HG02970 (cell line): Measurements from ENCODE around the gene MAP3K2.

Source experiments
- ATAC-seq: cut with Tn5 transposase; IDR thresholded peaks from one replicate; pipeline ENCODE4 v1.9.1; 2021; ENCODE audit warnings: mild to moderate bottlenecking, moderate library complexity, moderate number of reproducible peaks; ENCODE audit not compliant: unreplicated experiment, low FRiP score

MAP3K2 gene

GRCh38 chr2:127310980-127311379 lies 76.8 kb downstream of the MAP3K2 start:
- ATAC-seq, result no peak

- ATAC-seq, result no peak
Measured at GRCh38 chr2:127309468-127309867, 78.3 kb downstream of the MAP3K2 start.

DNA sequence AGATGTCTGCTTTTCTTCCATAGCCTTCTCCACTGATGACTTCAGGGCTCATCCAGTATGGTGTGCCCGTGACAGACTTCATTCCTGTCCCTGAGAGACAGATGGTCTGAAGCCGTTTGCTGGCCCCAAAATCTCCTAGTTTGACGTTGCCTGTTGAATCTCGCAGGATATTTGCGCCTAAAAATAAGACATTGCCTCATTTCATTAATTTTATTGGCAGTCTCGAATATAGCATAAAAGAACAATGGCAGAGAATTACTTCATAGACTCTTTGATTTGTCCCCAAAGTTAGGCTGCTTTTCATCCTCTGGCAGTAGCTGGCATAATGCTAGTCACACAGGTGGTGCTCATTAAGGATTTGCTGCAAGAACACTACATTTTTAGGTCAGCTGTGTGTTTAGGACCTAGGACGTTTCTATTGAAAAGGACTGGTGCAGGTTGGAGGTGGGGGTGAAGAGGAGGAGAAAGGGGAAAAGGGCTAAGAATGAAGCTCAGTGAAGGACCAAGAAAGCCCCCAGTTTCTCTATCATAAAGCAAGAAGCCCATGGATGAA lies 79.1 kb downstream of the MAP3K2 start:
- no peak for ATAC-seq

DNA sequence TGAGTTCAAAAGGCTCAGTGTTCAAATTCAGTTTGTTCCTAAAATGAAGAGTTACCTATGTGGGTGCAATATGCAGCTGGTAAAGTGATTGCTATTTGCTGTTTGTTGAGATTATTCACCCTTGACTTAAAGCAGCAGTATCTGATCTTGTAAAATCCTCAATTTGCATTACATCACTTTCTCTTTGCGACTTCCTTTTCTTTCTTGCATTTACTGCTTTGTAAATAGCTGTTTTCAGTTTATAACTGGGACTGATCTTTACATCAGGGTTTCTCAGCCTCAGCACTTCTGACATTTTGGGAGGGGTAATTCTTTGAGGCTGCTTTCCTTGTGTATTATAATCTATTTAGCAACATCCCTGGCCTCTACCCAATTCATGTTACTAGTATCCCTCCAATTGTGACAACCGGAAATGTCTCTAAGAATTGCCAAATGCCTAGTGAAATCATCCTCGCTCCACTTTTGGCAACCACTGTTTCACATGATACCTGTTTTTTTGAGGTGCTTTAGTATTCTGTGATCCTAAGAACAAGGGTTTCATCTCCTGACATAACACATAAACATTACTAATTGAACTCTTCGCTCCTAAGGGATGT lies 81.7 kb downstream of the MAP3K2 start:
- ATAC-seq, result no peak

GRCh38 chr2:127302168-127302567 lies 85.6 kb downstream of the MAP3K2 start:
- ATAC-seq, result no peak

- ATAC-seq, result peak; percentile 91
Measured at GRCh38 chr2:127293748-127294562, 93.8 kb downstream of the MAP3K2 start, which contains the start of gene ERCC3. Gene ERCC3 (minus strand): TSS chr2:127294144. CDS start chr2:127294081, 63 bp downstream.

GRCh38 chr2:127293386-127293747 lies 94.4 kb downstream of the MAP3K2 start:
- ATAC-seq, result no peak

DNA sequence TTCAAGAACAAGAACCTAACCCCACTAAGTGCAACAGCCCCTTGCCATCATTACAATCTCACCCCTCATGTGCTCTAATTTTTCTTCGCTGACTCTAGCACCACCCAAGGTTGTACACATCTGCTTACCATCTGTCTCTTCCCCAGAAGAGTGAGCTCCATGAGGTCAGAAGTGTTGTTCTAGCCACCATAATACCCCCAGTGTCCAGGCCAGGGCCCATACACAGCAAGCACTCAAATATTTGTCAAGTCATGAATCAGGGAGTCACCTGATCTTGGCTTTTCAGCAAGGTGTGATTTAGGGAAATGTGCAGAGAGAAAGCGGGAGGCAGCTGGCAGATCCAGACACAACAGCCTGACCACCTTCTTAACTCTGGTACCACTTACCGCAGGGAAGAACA lies 99.5 kb downstream of the MAP3K2 start:
- ATAC-seq, result no peak

GRCh38 chr2:127283275-127283674 lies 104.5 kb downstream of the MAP3K2 start:
- ATAC-seq, result no peak

- ATAC-seq, result no peak
Measured at GRCh38 chr2:127280693-127281092, 107.1 kb downstream of the MAP3K2 start.

GRCh38 chr2:127279781-127280180 lies 108.0 kb downstream of the MAP3K2 start:
- no peak for ATAC-seq

DNA sequence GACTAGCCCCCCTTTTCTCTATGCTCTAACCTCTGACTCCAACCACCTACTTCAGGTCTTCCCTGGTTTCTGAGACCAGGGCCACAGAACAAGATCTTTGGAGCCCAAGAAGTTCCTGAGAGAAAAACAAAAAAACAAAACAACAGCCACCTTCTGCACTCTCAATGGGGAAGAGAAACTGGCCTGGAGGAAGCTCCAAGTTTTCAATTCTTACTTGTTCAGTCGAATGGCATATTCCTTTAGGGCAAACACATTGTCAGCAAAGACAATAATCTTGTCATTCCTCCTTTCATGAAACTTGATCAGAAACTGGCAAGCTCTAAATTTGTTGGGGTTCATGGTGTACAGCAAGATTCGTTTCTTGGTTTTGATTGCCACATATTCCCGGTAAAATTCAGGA lies 108.8 kb downstream of the MAP3K2 start:
- ATAC-seq, result no peak

DNA sequence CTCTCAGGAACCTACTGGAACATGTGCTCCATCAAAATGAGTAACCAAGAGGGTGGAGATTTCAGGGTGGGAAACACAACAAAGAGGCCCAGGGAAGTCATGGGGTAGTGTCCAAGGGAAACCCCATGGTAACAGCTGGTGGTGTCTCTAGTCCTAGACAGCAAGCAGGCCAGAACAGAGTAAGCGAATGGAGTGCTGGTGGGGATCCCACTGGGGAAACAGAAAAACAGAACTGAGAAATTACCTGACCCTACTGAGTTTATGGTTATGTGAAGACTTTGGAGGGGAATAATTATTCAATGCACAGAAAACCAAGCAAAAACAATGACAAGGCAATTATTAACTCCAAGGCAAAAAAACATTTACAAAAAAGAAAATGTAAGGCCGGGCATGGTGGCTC lies 110.7 kb downstream of the MAP3K2 start:
- peak; percentile 67 for ATAC-seq

- no peak for ATAC-seq
Measured at GRCh38 chr2:127275789-127276188, 112.0 kb downstream of the MAP3K2 start.

DNA sequence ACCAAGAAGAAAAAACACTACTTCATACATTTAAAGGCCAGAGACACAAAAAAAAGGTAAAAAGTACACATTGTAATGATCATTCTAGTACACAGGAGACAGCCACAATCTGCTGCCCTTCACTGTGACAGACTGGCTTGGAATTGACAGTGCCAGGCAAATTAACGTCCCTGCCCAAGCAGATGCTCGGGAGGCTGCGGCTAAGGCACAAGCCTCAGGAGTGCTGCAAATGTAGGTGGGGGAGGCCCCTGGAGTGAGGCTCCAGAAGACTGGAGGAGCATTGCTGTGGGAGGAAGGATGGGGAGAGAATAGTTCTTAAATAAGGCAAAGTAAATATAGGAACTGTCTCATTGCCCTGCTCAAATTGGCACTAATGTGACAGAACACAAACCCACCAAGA lies 112.4 kb downstream of the MAP3K2 start:
- no peak for ATAC-seq

DNA sequence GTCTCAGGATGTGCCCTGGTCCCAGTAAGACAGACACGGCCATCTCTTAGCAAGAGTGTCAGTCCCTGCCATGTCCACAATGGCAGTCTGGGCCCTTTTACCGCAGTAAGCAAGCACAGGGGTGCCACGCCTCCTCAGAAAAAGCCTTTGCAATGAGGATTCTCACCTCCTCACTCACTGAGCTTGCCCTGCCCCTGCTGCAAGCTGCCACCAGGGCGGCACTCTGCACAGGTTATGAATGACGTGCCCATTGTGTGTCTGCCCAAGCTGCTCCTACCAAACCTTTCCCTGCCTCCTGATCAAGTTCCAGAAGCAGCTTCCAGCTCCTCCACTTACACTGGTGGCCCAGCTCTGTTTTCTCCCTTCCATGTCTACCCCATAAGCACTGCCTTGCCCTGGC lies 117.1 kb downstream of the MAP3K2 start:
- ATAC-seq, result no peak

- no peak for ATAC-seq
Measured at GRCh38 chr2:127261804-127262406, 125.9 kb downstream of the MAP3K2 start.

DNA sequence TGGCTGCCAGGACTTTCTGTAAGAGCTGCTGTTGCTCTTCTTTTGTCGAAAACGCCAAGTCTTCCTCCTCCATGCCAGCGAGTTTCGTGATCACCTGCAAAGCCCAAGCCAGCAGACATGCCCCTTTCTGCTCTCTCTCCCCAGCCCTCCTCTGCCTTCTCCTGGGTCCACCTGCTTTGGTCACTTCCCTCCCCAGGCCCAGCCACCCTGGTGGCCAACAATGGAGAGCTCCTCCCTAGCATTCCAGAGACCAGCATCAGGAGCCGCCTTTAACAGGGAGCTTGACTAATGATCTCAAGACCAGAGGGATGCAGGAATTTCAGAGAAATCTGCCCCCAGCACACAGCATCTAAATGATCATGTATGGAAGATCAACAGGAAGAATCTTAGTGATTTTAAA lies 128.4 kb downstream of the MAP3K2 start:
- ATAC-seq, result no peak

DNA sequence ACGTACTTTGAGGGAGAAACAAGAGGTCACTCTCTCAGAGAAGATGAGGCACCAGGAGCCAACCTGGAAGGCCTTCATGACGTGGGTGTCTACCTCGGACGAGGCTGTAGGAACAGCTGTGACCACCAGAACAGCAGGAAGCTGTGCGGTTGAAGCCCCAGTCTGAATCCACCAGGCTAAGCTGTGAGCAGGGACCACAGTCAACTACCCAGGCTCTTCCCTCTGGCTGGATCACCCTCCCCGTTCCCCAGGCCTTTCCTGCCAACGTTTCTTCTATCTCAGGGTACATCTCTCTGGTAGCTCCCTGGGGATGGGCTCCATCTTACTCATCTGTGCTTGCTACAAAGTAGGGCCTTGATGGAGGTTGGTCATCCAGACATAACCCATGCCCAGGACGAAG lies 130.9 kb downstream of the MAP3K2 start:
- ATAC-seq, result no peak

GRCh38 chr2:127256381-127256780 lies 131.4 kb downstream of the MAP3K2 start:
- no peak for ATAC-seq

- no peak for ATAC-seq
Measured at GRCh38 chr2:127255721-127256120, 132.1 kb downstream of the MAP3K2 start.
